Limb (tissue), 2 donors: ENCODE measurements around the gene HCRT.
"Not testable (repeated sequence)": the region's sequence is repeated elsewhere in the genome, so short reads cannot be mapped to it uniquely, and the experiment has no call there.

Source experiments
- DNase-seq, 2 donors: peaks; one replicate each; pipeline ENCODE4 v3.0.0-alpha.2; 2016; ENCODE audit errors: extremely low spot score in 2 of 2

HCRT gene

DNA sequence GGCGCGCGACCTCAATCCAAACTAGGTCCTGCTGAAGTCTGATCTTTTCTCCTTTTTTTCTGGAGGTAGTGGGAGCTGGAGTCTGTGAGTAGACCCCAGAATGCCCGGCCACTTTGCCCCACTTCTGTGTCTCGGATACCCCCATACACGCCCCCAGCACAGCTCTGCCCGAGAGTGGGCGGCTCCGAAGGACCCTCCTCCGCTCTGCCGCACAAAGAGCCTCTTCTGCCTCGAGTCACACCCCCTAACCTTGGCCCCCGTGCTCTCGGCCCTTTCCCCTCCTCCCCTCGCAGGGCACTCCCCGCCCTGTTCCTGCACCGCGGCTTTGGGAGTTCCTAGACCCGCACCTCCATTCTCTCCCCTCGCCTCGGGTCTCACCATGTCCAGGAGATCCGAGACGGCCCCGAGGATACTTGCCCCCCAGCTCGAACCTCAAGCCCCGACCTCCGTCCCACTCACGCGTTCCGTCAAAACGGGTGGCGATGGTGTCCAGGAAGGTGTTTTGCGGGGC is 4.8 kb downstream of the HCRT start:
- DNase-seq: no peak

GRCh38 chr17:42179911-42180410 is 5.3 kb downstream of the HCRT start:
- DNase-seq: peak; percentile 55 to 81

GRCh38 chr17:42179335-42179734 is 5.9 kb downstream of the HCRT start:
- no peak for DNase-seq

DNA sequence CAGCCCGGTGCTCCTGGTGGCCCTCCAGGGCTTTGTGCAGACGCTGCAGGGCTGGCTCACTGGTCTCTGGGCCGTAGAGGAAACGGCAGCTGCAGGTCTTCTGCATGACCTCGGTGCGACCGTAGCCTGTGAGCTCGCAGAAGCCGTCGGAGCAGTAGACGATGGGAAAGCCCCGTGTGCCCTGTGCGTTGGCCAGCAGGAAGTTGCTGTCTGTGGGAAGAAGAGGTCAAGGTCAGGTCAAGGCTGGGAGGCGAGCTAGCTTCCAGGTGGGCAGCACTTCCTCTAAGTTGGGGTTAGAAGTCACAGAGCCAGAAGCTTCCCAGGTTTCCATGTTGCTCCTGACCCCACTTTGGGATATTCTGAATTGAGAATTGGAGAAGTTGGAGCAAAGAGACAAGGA is 6.4 kb downstream of the HCRT start:
- DNase-seq: no peak

- DNase-seq: no peak
Observed at GRCh38 chr17:42177684-42178083, 7.6 kb downstream of the HCRT start.

DNA sequence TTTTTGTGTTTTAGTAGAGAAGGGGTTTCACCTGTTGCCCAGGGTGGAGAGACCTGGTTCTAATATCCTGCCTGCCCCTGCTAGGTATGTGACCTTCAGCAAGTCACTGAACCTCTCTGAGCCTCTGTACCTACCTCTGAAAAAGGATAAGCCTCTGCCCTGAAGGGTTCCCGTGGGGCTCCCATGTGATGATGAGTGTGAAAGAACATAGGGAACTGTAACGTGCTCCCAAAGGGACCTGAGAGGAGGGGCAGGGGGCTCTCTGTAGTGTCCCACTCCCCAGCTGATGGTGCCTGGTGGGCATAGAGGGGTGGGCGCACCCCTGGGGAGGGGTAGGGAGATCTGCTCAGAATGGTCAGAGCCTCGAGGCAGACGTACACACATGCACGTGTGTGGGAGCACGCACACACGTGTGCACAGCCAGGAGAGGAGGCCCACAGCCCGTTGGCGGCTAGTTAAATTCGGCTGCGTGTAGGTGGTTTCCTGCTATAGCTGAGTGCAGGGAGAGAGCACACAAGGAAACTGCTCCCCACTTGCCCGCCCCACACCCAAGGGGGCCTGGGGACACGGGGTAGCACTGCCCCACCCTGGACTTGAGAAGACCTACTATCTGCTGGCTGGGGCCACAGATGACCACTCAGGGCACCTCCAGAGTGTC is 11.0 kb downstream of the HCRT start:
- no peak for DNase-seq

DNA sequence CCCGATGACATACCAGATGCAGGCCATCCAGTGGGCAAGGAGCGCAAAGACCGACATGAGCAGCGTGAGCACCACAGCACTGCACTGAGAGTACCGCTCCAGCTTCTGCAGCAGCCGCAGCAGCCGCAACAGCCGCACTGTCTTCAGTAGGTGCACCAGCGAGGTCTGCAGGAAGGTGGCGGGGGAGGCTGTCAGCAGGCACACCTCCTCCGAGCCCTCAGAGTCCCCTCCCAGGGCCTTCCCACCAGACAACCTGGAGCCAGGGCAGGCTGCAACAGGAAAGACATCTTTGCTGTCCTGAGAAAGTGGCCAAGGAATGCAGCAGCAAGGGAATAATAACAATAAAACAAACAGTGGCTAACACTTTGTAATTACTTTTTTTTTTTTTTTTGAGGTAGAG is 13.4 kb downstream of the HCRT start:
- no peak for DNase-seq

DNA sequence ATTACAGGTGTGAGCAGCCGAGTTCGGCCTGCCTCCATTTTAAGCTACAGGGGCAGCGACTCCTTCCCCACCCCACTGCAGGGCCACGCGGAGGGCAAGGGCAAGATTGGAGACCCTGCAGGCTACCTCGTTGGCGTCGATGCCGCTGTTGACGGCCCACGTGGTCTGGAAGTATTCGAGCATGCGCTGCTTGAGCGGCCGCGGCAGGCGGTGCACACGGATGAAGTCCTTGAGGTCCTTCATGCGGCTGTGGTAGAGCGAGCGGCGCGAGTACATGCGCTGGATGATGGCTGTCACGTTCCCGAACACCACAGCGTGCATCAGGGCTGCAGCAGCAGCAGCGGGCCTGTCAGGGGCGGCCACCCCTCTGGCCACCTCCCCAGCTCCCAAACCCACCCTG is 15.9 kb downstream of the HCRT start:
- no peak for DNase-seq

- no peak for DNase-seq
Observed at GRCh38 chr17:42167807-42168206, 17.4 kb downstream of the HCRT start.

DNA sequence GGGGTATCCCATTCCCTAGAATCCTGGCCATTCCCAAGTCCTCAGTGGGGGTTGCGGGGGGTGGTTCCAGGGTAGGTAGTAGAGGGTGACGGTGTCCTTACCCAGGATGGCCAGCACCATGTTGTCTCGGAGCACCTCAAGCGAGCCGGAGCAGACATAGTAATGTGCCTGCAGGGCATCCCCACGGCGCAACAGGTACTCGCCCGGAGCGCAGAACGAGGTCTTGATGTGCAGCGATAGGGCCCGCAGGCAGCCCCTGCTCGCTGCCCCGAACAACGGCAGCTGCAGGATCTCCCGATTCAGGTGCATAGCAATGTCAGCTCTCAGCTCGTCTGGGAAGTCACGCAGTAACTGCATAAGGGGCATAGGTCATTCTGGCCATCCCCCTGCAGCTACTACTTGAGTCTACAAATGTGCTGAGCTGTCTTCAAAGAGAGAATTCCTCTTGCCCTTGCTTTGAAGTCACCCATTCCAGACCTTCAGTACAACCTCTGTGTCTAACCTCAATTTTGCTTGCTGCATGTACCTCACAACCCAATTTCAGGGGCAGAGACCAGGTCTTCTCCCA is 19.0 kb downstream of the HCRT start:
- DNase-seq: no peak

DNA sequence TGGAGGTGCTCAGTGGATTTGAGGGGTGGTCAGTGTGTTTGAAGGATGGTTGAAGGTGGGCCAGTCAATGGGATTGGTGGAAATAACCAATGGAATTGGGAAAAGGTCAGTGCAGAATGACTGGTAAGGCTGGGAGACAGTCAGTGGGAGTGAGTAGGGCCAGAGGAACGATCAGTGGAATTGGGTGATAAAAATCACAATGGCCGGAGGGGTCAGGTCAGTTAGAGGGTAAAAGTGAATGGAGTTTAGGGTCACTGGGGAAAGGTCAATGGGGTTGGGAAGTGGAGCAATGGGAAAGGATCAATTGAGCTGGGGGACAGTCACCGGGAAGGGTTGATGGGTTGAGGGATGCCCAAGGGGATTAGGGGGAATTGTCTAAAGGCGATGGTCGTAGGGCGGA is 19.5 kb downstream of the HCRT start:
- no peak for DNase-seq

GRCh38 chr17:42163696-42164407 is 21.4 kb downstream of the HCRT start:
- DNase-seq: no peak

GRCh38 chr17:42163113-42163512 is 22.1 kb downstream of the HCRT start:
- DNase-seq: no peak

DNA sequence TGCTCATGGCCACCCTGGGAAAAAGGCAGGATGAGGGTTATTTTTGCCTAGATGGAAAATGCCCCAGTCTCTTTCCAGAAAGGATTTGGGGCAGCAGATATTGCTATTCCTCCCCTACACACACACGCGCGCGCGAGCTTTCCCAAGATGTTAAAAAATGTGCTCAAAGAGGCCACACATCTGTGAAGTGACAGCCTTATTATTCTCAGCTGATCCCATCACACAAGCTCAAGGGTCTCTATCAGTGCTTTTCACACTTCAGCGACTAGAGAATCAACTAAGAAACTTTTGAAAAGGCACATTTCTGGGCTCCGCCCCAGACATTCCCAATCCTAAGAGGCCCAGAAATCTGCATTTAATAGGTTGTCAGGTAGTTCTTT is 24.7 kb downstream of the HCRT start:
- no peak for DNase-seq

GRCh38 chr17:42159796-42160530 is 25.3 kb downstream of the HCRT start:
- DNase-seq: no peak

DNA sequence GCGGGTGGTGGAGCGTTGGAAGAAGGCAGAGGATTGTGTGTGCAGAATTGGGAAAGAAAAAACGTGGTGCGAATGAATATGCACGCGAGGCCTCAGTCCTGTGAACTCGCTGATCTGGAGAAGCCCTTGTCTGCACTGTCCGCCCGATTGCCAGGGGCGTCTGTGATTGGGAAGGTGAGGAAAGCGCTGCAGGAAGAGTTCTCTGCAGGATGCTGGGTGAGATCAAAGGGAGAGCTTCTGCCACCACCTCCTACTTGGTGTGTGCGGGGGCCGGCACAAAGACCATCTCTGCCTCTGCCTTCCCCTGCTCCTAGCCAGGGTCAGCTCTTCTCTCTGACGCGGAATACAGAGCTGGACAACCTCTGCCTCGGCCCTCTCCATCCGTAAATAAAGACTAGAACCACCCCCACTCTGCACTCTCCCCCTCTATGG is 29.6 kb downstream of the HCRT start:
- peak in 1 of 2 donors; percentile 55 for DNase-seq

- no peak for DNase-seq
Observed at GRCh38 chr17:42153919-42154742, 31.1 kb downstream of the HCRT start.

DNA sequence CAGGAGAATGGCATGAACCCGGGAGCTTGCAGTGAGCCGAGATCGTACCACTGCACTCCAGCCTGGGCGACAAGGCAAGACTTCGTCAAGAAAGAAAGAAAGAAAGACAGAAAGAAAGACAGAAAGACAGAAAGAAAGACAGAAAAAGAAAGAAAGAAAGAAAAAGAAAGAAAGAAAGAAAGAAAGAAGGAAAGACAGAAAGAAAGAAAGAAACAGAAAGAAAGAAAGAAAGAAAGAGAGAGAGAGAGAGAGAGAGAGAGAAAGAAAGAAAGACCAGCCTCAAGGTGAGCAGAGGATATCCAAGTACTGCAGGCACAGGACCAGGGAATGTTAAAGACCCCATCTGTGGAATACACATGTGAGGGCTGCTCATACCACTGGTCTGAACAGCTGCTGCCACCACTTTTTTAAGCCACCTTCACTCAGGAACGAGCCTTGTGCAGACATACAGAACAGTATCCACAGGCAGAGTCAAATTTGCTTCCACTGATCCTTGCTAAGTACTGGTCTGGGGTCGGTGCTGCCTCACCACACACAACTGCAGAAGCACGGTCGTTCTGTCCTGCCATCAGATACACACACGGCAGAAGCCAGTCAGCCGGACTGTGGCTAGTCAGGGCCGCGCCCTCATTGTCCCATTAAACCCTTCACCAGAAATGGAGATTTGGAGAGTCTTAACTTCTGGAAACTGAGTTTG is 38.2 kb downstream of the HCRT start:
- no peak for DNase-seq

DNA sequence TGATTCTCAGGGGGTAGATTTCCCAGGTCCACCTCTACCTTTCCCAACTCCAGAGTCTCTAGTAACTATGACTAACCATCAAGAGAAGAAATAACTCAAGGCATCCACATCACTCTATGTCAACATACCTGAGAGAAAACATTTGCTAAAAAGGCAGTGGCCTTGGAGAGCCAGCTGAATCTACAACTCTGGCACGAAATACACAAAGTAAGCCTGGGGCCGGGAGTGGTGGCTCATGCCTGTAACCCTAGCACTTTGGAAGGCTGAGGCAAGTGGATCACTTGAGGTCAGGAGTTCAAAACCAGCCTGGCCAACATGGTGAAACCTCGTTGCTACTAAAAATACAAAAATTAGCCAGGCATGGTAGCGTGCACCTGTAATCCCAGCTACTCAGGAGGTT is 42.1 kb downstream of the HCRT start:
- DNase-seq: not testable (repeated sequence)

GRCh38 chr17:42142371-42142896 is 42.8 kb downstream of the HCRT start:
- DNase-seq: no peak
